GM12875 (cell line): ENCODE results near the gene FAM149A.

Experiments used
- H3K4me3 ChIP-seq: one replicate; pipeline ENCODE4 v1.5.1; 2011; ENCODE audit warnings: low read depth, low read length, control low read depth
- TF ChIP-seq, protein P1 (sequence below): IDR thresholded peaks from 2 replicates; pipeline ENCODE4 v1.5.1; 2011; ENCODE audit warnings: low read depth, mild to moderate bottlenecking, control low read depth, inconsistent platforms, low read length, moderate library complexity, borderline replicate concordance; ENCODE audit not compliant: insufficient read depth

The FAM149A gene

DNA sequence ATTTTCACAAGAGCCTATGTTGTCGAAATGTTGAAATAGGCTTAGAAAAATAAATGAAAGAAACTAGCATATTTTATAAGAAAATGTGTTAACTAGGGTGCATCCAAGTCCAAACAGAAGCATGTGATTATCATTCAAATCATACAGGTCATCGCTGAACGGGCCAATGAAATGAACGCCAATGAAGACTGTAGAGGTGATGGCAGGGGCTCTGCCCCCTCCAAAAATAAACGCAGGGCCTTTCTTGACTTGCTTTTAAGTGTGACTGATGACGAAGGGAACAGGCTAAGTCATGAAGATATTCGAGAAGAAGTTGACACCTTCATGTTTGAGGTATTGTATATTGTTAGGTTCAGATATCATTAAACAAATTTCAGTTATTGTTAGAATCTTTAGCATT is 96.5 kb downstream of the FAM149A start:
- H3K4me3 ChIP-seq: no peak overlapping the region
- TF ChIP-seq, protein P1, sequence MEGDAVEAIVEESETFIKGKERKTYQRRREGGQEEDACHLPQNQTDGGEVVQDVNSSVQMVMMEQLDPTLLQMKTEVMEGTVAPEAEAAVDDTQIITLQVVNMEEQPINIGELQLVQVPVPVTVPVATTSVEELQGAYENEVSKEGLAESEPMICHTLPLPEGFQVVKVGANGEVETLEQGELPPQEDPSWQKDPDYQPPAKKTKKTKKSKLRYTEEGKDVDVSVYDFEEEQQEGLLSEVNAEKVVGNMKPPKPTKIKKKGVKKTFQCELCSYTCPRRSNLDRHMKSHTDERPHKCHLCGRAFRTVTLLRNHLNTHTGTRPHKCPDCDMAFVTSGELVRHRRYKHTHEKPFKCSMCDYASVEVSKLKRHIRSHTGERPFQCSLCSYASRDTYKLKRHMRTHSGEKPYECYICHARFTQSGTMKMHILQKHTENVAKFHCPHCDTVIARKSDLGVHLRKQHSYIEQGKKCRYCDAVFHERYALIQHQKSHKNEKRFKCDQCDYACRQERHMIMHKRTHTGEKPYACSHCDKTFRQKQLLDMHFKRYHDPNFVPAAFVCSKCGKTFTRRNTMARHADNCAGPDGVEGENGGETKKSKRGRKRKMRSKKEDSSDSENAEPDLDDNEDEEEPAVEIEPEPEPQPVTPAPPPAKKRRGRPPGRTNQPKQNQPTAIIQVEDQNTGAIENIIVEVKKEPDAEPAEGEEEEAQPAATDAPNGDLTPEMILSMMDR: no peak

DNA sequence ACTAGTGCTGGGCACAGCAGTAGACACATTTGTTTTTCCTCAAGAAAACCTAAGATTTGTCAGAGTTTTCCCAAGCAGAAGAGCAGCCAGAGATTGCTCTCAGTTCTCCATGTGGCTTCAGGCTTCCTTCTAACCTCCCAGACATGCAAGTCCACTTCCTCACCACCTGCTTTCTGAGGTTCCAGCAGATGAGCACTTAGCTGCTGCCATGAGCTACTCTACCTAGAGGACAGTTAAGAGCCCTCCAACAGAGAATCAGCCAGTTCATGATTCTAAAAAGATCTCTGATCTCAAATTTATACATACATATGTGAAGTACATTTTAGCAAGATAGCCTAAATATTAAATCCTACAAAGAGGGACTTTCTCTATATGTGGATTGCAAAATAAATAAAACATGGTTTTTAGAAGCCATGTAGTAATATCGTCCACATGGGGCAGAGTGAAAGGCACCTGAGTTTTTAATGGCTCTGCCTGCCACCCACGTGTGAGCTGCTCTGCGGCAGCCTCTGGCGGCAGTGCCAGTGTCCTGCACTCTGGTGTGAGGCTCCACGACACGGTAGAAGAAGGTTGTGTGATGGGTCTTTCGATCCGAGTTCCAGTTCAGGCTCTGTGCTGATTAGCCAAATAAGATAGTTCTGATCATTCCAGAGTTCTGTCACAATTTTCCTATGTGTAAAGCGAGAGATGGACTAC is 97.2 kb downstream of the FAM149A start:
- TF ChIP-seq, protein P1: peak; percentile 80
- H3K4me3 ChIP-seq: no peak overlapping the region

- TF ChIP-seq, protein P1: no peak
Measured at GRCh38 chr4:186202490-186203140, 98.1 kb downstream of the FAM149A start.

GRCh38 chr4:186203406-186203805 is 98.9 kb downstream of the FAM149A start:
- no peak overlapping the region for H3K4me3 ChIP-seq

More at GRCh38 chr4:186202490-186203140, 98.1 kb downstream of the FAM149A start:
- H3K4me3 ChIP-seq: no peak overlapping the region

DNA sequence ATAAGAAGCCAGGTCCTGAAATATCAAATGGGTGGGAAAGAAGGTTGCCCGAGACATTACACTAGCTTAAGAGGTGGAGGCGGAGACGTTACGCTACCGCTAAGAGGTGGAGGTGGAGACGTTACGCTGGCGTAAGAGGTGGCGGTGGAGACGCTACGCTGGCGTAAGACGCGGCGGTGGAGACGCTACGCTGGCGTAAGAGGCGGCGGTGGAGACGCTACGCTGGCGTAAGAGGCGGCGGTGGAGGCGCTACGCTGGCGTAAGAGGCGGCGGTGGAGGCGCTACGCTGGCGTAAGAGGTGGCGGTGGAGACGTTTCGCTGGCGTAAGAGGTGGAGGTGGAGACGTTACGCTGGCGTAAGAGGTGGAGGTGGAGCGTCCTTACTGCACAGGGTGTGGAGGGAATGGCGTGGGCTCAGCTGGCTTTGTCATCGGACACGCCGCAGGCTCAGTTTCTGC is 99.6 kb downstream of the FAM149A start:
- no peak overlapping the region for H3K4me3 ChIP-seq
- TF ChIP-seq, protein P1: no peak

More at GRCh38 chr4:186203406-186203805, 98.9 kb downstream of the FAM149A start:
- TF ChIP-seq, protein P1: no peak

- TF ChIP-seq, protein P1: no peak
Measured at GRCh38 chr4:186204686-186205085, 100.2 kb downstream of the FAM149A start.

GRCh38 chr4:186205156-186205555 is 100.7 kb downstream of the FAM149A start:
- no peak overlapping the region for H3K4me3 ChIP-seq
- TF ChIP-seq, protein P1: no peak

More at GRCh38 chr4:186204686-186205085, 100.2 kb downstream of the FAM149A start:
- no peak overlapping the region for H3K4me3 ChIP-seq
